ENCODE results near the gene TSPAN5. TPM values are rescaled to one million over a fixed set of nuclear protein-coding genes. Genes with fewer than 3 reads are reported as not detected.

Gene TSPAN5
- total RNA-seq, 1 experiment from 2014 or later: 12.4 TPM

GRCh38 chr4:98502624-98503023 is 155.8 kb downstream of the TSPAN5 start:
- Histone ChIP-seq H3F3A (ENCODE audit: insufficient read depth, low read depth) (no peaks in the 10 kb centered on the region), H4K20me1 (ENCODE audit: insufficient read depth) (no peaks in the 10 kb centered on the region), H2AFZ (no peak overlapping the region), H3K27me3 (ENCODE audit: insufficient read depth, low read depth) (no peaks in the 10 kb centered on the region), H3K4me3 (no peak overlapping the region), H3K36me3 (ENCODE audit: low read depth) (no peaks in the 10 kb centered on the region), H3K27ac (no peak overlapping the region), H3K4me1 (replicated peaks; ENCODE audit: insufficient read depth) (no peaks in the 10 kb centered on the region), H3K79me2 (ENCODE audit: low read depth) (no peaks in the 10 kb centered on the region), H3K9me3 (ENCODE audit: insufficient read depth, low read depth) (no peaks in the 10 kb centered on the region), H3K4me2 (no peak overlapping the region), H3K9me2 (ENCODE audit: insufficient read depth) (no peaks in the 10 kb centered on the region)
- no TSS peak for BruUV-seq (replicated peaks)
- no peak for DNase-seq
- intact Hi-C loops (cut with micrococcal nuclease; ENCODE audit: unreplicated experiment): no loop called here
- ChIA-PET CTCF (no interaction called here), POLR2A (ENCODE audit: unreplicated experiment) (no interaction called here)
- TF ChIP-seq CTCF (conservative IDR thresholded peaks at IDR 0.05) (no peak), EZH2 (IDR thresholded peaks at IDR 0.05; ENCODE audit: low read depth) (no peak)

GRCh38 chr4:98502031-98502430 is 156.4 kb downstream of the TSPAN5 start:
- H3K27me3 ChIP-seq (ENCODE audit: insufficient read depth, low read depth): no peaks in the 10 kb centered on the region
- H3F3A ChIP-seq (ENCODE audit: insufficient read depth, low read depth): no peaks in the 10 kb centered on the region
- H3K4me3 ChIP-seq: no peak overlapping the region
- intact Hi-C loops (cut with micrococcal nuclease; ENCODE audit: unreplicated experiment): no loop called here
- TF ChIP-seq EZH2 (IDR thresholded peaks at IDR 0.05; ENCODE audit: low read depth) (no peak), CTCF (conservative IDR thresholded peaks at IDR 0.05) (no peak)
- H2AFZ ChIP-seq: no peak overlapping the region
- CTCF ChIA-PET: no interaction called here
- no peaks in the 10 kb centered on the region for H4K20me1 ChIP-seq (ENCODE audit: insufficient read depth)
- no peaks in the 10 kb centered on the region for H3K9me2 ChIP-seq (ENCODE audit: insufficient read depth)
- H3K9me3 ChIP-seq (ENCODE audit: insufficient read depth, low read depth): no peaks in the 10 kb centered on the region
- no peaks in the 10 kb centered on the region for H3K79me2 ChIP-seq (ENCODE audit: low read depth)
- no TSS peak for BruUV-seq (replicated peaks)
- no peaks in the 10 kb centered on the region for H3K4me1 ChIP-seq (replicated peaks; ENCODE audit: insufficient read depth)
- POLR2A ChIA-PET (ENCODE audit: unreplicated experiment): no interaction called here
- H3K4me2 ChIP-seq: no peak overlapping the region
- no peaks in the 10 kb centered on the region for H3K36me3 ChIP-seq (ENCODE audit: low read depth)
- H3K27ac ChIP-seq: no peak overlapping the region
- DNase-seq: no peak

GRCh38 chr4:98501383-98501782 is 157.0 kb downstream of the TSPAN5 start:
- Histone ChIP-seq H3K9me3 (ENCODE audit: insufficient read depth, low read depth) (no peaks in the 10 kb centered on the region), H3K36me3 (ENCODE audit: low read depth) (no peaks in the 10 kb centered on the region), H4K20me1 (ENCODE audit: insufficient read depth) (no peaks in the 10 kb centered on the region), H3K27ac (no peak overlapping the region), H3K27me3 (ENCODE audit: insufficient read depth, low read depth) (no peaks in the 10 kb centered on the region), H3K4me1 (replicated peaks; ENCODE audit: insufficient read depth) (no peaks in the 10 kb centered on the region), H3F3A (ENCODE audit: insufficient read depth, low read depth) (no peaks in the 10 kb centered on the region), H3K4me2 (no peak overlapping the region), H2AFZ (no peak overlapping the region), H3K4me3 (no peak overlapping the region), H3K9me2 (ENCODE audit: insufficient read depth) (no peaks in the 10 kb centered on the region), H3K79me2 (ENCODE audit: low read depth) (no peaks in the 10 kb centered on the region)
- TF ChIP-seq EZH2 (IDR thresholded peaks at IDR 0.05; ENCODE audit: low read depth) (no peak), CTCF (conservative IDR thresholded peaks at IDR 0.05) (no peak)
- intact Hi-C loops (cut with micrococcal nuclease; ENCODE audit: unreplicated experiment): no loop called here
- ChIA-PET POLR2A (ENCODE audit: unreplicated experiment) (no interaction called here), CTCF (no interaction called here)
- DNase-seq: peak in 1 of 2 experiments; percentile 65
- BruUV-seq (replicated peaks): no TSS peak
